Mucosa of descending colon (tissue), 3 donors: ENCODE results near the gene PPY. TPM values are rescaled to one million over a fixed set of nuclear protein-coding genes. Genes with fewer than 3 reads are reported as not detected.

ENCODE experiments used
- ATAC-seq: fragments of 200-7000 bp; cut with Tn5 transposase; one replicate; pipeline ENCODE4 v1.9.1; 2020; ENCODE audit warnings: mild to moderate bottlenecking, moderate library complexity
- DNase-seq, 3 donors: peaks; one replicate each; pipeline ENCODE4 v3.0.0-alpha.2; 2020
- H3K36me3 ChIP-seq: fragments of 200-600 bp; one replicate; pipeline ENCODE4 v1.8.0; 2021; ENCODE audit warnings: low read depth, mild to moderate bottlenecking
- H3K4me1 ChIP-seq: fragments of 200-600 bp; one replicate; pipeline ENCODE4 v1.8.0; 2021; ENCODE audit warnings: low read depth, mild to moderate bottlenecking
- H3K4me3 ChIP-seq: fragments of 200-600 bp; one replicate; pipeline ENCODE4 v1.8.0; 2021; ENCODE audit warnings: mild to moderate bottlenecking
- H3K9me3 ChIP-seq: fragments of 200-600 bp; one replicate; pipeline ENCODE4 v1.8.0; 2021; ENCODE audit warnings: mild to moderate bottlenecking
- CTCF ChIP-seq: fragments of 200-600 bp; IDR thresholded peaks from one replicate; pipeline ENCODE4 v1.8.0; 2022; ENCODE audit warnings: antibody characterized with exemption, mild to moderate bottlenecking
- intact Hi-C, 2 donors: fragments of 100-400 bp; cut with DNase I in 1 of 2; cut with micrococcal nuclease in 1 of 2; formaldehyde crosslinking; loops; one replicate each; pipeline versions ENCODE4 v1.11.0 to v1.11.1; 2022; cut with DNase I, micrococcal nuclease
- total RNA-seq, 3 donors: library from RNA; stranded (reverse); fragmentation: NEBNext Ultra II Directional in 2 of 3; extraction: Animal tissue kit (Norgen Biotek cat#: 25700) in 2 of 3; gene quantifications; one replicate each; pipeline versions ENCODE4 v1.2.1 to v1.2.4, GENCODE V29; 2021 to 2023
- donor health status: DM: no; HTN: no; CAD: no; lungs with moderate emphysema.
- donor health status: DM: no; HTN: no; CAD: no.
- donor health status: DM: no; HTN: yes; CAD: no.

Gene PPY
- total RNA-seq, 3 donors from 2014 or later = 1.5 TPM; not detected in 2

- no peak for TF ChIP-seq CTCF
- H3K9me3 ChIP-seq = no peaks in the 10 kb centered on the region
- no peak for ATAC-seq
- H3K4me1 ChIP-seq = no peaks in the 10 kb centered on the region
- no peak overlapping the region for H3K4me3 ChIP-seq
- no peak for DNase-seq
- intact Hi-C loops = no loop called here
- no peaks in the 10 kb centered on the region for H3K36me3 ChIP-seq
These were observed 25.3 kb downstream of the PPY start for GRCh38 chr17:43917016-43917347.

- Histone ChIP-seq H3K9me3 (no peaks in the 10 kb centered on the region), H3K4me1 (no peaks in the 10 kb centered on the region), H3K36me3 (no peaks in the 10 kb centered on the region), H3K4me3 (no peak overlapping the region)
- intact Hi-C loops = no loop called here
- DNase-seq (no peak), ATAC-seq (no peak)
- no peak for TF ChIP-seq CTCF
These were observed 25.9 kb downstream of the PPY start for GRCh38 chr17:43916385-43916784.

GRCh38 chr17:43915559-43915958 is 26.7 kb downstream of the PPY start:
- no peaks in the 10 kb centered on the region for H3K36me3 ChIP-seq
- intact Hi-C loops = no loop called here
- H3K4me3 ChIP-seq = no peak overlapping the region
- no peaks in the 10 kb centered on the region for H3K9me3 ChIP-seq
- DNase-seq = no peak
- TF ChIP-seq CTCF = no peak
- no peak for ATAC-seq
- H3K4me1 ChIP-seq = no peaks in the 10 kb centered on the region

GRCh38 chr17:43914451-43914850 is 27.8 kb downstream of the PPY start:
- DNase-seq (no peak), ATAC-seq (no peak)
- intact Hi-C loops = no loop called here
- no peak for TF ChIP-seq CTCF
- no peaks in the 10 kb centered on the region for H3K36me3 ChIP-seq
- no peaks in the 10 kb centered on the region for H3K4me1 ChIP-seq
- no peak overlapping the region for H3K4me3 ChIP-seq
- no peaks in the 10 kb centered on the region for H3K9me3 ChIP-seq

GRCh38 chr17:43913584-43913983 is 28.7 kb downstream of the PPY start:
- Histone ChIP-seq H3K4me1 (no peaks in the 10 kb centered on the region), H3K9me3 (no peaks in the 10 kb centered on the region), H3K36me3 (no peaks in the 10 kb centered on the region), H3K4me3 (no peak overlapping the region)
- intact Hi-C loops = no loop called here
- DNase-seq = no peak
- no peak for TF ChIP-seq CTCF
- no peak for ATAC-seq

- Histone ChIP-seq H3K4me3 (no peak overlapping the region), H3K36me3 (no peaks in the 10 kb centered on the region), H3K4me1 (peaks cover 4% of the 10 kb centered on the region), H3K9me3 (no peaks in the 10 kb centered on the region)
- DNase-seq (no peak), ATAC-seq (no peak)
- no peak for TF ChIP-seq CTCF
- intact Hi-C loops = no loop called here
These were observed 29.5 kb downstream of the PPY start for GRCh38 chr17:43912635-43913304.
